WI38 (cell line): ENCODE data around the gene TMEM204.

ENCODE experiments used
- H3K4me3 ChIP-seq: 2 replicates; pipeline ENCODE4 v1.5.1; 2011; ENCODE audit warnings: low read depth, mild to moderate bottlenecking, control low read depth, low read length
- TF ChIP-seq, protein P1 (sequence below): IDR thresholded peaks from 2 replicates; pipeline ENCODE4 v1.5.1; 2012; ENCODE audit warnings: low read depth, mild to moderate bottlenecking, control low read depth, low read length

TMEM204 gene

DNA sequence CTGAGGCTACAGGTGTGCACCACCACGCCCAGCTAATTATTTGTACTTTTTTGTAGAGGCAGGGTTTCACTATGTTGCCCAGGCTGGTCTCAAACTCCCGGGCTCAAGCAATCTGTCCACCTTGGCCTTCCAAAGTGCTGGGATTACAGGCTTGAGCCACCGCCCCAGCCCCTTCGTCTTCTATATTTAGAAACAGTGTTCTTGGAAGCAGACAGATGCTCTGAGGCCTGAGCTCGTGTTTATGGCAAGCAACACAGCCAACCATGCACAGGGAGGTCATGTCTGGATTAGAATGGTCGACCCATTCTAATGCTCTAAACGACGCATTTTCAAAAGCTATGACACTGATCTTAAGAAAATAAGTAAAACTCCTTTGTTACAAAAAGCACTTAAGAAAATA is 16.6 kb downstream of the TMEM204 start:
- TF ChIP-seq, protein P1, sequence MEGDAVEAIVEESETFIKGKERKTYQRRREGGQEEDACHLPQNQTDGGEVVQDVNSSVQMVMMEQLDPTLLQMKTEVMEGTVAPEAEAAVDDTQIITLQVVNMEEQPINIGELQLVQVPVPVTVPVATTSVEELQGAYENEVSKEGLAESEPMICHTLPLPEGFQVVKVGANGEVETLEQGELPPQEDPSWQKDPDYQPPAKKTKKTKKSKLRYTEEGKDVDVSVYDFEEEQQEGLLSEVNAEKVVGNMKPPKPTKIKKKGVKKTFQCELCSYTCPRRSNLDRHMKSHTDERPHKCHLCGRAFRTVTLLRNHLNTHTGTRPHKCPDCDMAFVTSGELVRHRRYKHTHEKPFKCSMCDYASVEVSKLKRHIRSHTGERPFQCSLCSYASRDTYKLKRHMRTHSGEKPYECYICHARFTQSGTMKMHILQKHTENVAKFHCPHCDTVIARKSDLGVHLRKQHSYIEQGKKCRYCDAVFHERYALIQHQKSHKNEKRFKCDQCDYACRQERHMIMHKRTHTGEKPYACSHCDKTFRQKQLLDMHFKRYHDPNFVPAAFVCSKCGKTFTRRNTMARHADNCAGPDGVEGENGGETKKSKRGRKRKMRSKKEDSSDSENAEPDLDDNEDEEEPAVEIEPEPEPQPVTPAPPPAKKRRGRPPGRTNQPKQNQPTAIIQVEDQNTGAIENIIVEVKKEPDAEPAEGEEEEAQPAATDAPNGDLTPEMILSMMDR, result no peak
- no peak overlapping the region for H3K4me3 ChIP-seq

DNA sequence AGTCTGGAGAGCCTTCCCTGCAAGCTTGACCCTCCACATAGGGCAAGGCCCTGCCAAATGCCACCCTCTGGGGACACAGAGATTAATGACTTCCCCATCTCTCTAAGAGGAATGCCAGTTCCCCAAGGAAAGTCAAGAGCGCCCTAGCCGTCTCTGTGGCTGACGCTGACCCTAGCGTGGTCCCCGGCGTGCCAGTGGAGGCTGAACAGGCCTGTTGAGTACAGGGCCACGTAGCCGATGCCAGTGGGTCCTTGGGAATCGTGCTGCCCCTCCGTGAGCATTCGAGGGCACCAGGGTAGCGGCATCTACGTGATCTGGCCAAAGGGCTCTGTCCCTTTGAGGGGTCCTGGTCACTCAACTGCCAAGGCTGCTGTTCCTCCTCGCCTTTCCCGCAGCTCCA is 17.2 kb downstream of the TMEM204 start:
- H3K4me3 ChIP-seq, result no peak overlapping the region
- TF ChIP-seq, protein P1, result no peak

- TF ChIP-seq, protein P1, result no peak
- no peak overlapping the region for H3K4me3 ChIP-seq
These were observed 17.7 kb downstream of the TMEM204 start for GRCh38 chr16:1551166-1551565.

- no peak overlapping the region for H3K4me3 ChIP-seq
- TF ChIP-seq, protein P1, result no peak
These were observed 18.7 kb downstream of the TMEM204 start for GRCh38 chr16:1552129-1552528.

DNA sequence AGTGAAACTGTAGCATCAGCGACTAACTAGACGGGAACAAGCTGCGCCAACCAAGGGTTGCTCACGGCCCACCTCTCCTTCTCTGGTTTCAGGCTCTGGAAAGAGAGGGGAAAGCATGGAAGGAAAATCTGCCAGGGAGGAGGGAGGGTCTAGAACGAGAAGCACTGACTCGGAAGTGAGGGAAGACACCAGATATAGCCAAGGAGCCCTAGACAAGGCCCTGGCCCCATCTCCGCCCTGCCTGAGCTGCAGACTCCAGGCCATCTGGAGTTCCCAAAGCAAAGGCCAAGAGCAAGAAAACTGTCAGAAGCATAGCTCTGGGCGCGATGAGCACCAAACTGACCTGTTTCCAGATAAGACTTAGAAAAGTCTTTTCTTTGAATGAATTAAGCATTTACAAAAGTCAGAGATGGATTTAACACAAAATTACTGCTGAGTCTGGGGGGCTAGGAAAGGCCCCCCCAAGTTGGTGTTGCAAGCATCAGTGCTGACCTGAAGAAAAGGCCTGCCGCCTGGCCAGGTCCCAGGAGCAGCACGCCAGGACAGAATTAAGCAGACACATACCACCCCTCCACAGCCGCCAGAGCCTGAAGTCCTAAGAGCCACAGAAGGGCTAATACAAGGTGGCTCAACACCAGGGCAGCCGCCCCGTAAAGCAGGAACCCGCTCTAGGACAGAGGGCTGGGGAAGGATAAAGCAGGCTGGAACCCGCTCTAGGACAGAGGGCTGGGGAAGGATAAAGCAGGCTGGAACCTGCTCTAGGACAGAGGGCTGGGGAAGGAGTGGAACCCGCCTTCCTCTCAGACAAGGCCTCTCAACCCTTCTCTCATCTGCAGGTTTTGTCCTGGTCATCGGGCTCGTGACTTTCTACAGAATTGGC is 20.7 kb downstream of the TMEM204 start:
- H3K4me3 ChIP-seq, result no peak overlapping the region
- TF ChIP-seq, protein P1, result no peak

DNA sequence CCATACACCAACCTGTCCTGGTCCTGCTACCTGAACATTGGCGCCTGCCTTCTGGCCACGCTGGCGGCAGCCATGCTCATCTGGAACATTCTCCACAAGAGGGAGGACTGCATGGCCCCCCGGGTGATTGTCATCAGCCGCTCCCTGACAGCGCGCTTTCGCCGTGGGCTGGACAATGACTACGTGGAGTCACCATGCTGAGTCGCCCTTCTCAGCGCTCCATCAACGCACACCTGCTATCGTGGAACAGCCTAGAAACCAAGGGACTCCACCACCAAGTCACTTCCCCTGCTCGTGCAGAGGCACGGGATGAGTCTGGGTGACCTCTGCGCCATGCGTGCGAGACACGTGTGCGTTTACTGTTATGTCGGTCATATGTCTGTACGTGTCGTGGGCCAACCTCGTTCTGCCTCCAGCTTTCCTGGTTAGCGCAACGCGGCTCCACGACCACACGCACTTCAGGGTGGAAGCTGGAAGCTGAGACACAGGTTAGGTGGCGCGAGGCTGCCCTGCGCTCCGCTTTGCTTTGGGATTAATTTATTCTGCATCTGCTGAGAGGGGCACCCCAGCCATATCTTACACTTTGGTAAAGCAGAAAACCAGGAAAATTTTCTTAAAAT is 21.5 kb downstream of the TMEM204 start:
- no peak overlapping the region for H3K4me3 ChIP-seq
- TF ChIP-seq, protein P1, result no peak

DNA sequence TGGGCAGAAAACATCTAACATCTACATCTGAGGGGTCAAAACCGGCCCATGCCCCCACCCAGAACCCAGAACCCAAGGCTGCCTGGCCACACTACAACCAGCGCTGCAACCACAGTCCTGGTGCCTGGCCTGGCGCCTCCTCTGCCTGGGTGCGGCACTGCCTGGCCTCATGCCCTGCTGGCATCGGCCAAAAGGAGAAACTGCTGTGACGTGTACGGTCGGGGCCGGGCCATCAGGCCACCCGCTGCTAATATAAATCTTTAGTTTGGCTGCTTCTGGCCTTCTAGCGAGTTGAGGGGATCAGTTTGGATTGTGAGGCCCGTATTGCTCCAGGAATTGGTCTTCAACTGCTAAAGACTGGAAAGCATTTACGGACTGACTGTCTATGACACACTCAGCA is 22.8 kb downstream of the TMEM204 start:
- TF ChIP-seq, protein P1, result no peak
- H3K4me3 ChIP-seq, result no peak overlapping the region
